Endodermal cell (in vitro differentiated cells): ENCODE data around the gene ZNF507. TPM values are rescaled to one million over a fixed set of nuclear protein-coding genes. Genes with fewer than 3 reads are reported as not detected.
"Not testable (repeated sequence)": the region's sequence is repeated elsewhere in the genome, so short reads cannot be mapped to it uniquely, and the experiment has no call there.

Experiments
- DNase-seq: peaks from one replicate; pipeline ENCODE4 v3.0.0-alpha.2; 2017
- H3K27ac ChIP-seq: 2 replicates; pipeline ENCODE4 v1.5.1; 2013; ENCODE audit warnings: mild to moderate bottlenecking, low read depth, low read length, moderate library complexity
- H3K27me3 ChIP-seq: 2 replicates; pipeline ENCODE4 v1.6.1; 2013; ENCODE audit warnings: mild to moderate bottlenecking, low read length, moderate library complexity; ENCODE audit not compliant: insufficient read depth, control insufficient read depth, poor library complexity, severe bottlenecking
- H3K36me3 ChIP-seq: 2 replicates; pipeline ENCODE4 v1.7.0; 2013; ENCODE audit warnings: mild to moderate bottlenecking, low read length, moderate library complexity; ENCODE audit not compliant: control insufficient read depth, insufficient read depth
- H3K4me1 ChIP-seq: one replicate; pipeline ENCODE4 v1.7.0; 2013; ENCODE audit warnings: low read length; ENCODE audit not compliant: control insufficient read depth, insufficient read depth
- H3K4me3 ChIP-seq: 2 replicates; pipeline ENCODE4 v1.5.1; 2013; ENCODE audit warnings: mild to moderate bottlenecking, low read length, moderate library complexity
- H3K9ac ChIP-seq: 2 replicates; pipeline ENCODE4 v1.6.1; 2013; ENCODE audit warnings: mild to moderate bottlenecking, low read length, moderate library complexity; ENCODE audit not compliant: poor library complexity, severe bottlenecking; ENCODE audit errors: extremely low read depth
- H3K9me3 ChIP-seq: 2 replicates; pipeline ENCODE4 v1.6.1; 2013; ENCODE audit warnings: mild to moderate bottlenecking, low read length, moderate library complexity; ENCODE audit not compliant: control insufficient read depth
- H3K27ac Mint-ChIP-seq: 2 replicates; pipeline ENCODE4 v1.8.0; 2020; ENCODE audit warnings: mixed read lengths
- H3K27me3 Mint-ChIP-seq: 2 replicates; pipeline ENCODE4 v1.8.0; 2021; ENCODE audit warnings: mild to moderate bottlenecking, mixed read lengths; ENCODE audit not compliant: insufficient read depth
- H3K36me3 Mint-ChIP-seq: 2 replicates; pipeline ENCODE4 v1.8.0; 2020; ENCODE audit warnings: low read depth, mixed read lengths
- H3K4me1 Mint-ChIP-seq: 2 replicates; pipeline ENCODE4 v1.8.0; 2020; ENCODE audit warnings: mixed read lengths
- H3K4me3 Mint-ChIP-seq: 2 replicates; pipeline ENCODE4 v1.8.0; 2020; ENCODE audit warnings: mild to moderate bottlenecking, moderate library complexity, mixed read lengths
- H3K9me3 Mint-ChIP-seq: 2 replicates; pipeline ENCODE4 v1.8.0; 2020; ENCODE audit warnings: mild to moderate bottlenecking, mixed read lengths
- WGBS, 2 experiments: methylation state at CpG; one replicate each; pipeline versions ENCODE4 v1.1.5 to v1.1.7; 2013; ENCODE audit warnings: missing lambda C conversion rate in 2 of 2, mixed read lengths in 1 of 2; ENCODE audit not compliant: insufficient coverage in 1 of 2, insufficient read length in 1 of 2; 5-methylcytosine and 5-hydroxymethylcytosine counted together
- total RNA-seq, 2 donors: library from RNA; stranded (reverse); fragmentation: NEBNext Ultra II Directional in 1 of 2; extraction: Animal tissue kit (Norgen Biotek cat#: 25700) in 1 of 2; gene quantifications; 2 replicates in 1 of 2; 3 replicates in 1 of 2; pipeline ENCODE4 v1.2.1, GENCODE V29; 2021
- TF ChIP-seq, protein P1 (sequence below): fragments of 200-600 bp; sonication (generic); conservative IDR thresholded peaks from 2 replicates; pipeline ENCODE4 v1.5.0; 2021; ENCODE audit warnings: antibody characterized with exemption, mild to moderate bottlenecking

The ZNF507 gene
- total RNA-seq, 2 donors from 2014 or later, result 28.0 to 32.5 TPM

DNA sequence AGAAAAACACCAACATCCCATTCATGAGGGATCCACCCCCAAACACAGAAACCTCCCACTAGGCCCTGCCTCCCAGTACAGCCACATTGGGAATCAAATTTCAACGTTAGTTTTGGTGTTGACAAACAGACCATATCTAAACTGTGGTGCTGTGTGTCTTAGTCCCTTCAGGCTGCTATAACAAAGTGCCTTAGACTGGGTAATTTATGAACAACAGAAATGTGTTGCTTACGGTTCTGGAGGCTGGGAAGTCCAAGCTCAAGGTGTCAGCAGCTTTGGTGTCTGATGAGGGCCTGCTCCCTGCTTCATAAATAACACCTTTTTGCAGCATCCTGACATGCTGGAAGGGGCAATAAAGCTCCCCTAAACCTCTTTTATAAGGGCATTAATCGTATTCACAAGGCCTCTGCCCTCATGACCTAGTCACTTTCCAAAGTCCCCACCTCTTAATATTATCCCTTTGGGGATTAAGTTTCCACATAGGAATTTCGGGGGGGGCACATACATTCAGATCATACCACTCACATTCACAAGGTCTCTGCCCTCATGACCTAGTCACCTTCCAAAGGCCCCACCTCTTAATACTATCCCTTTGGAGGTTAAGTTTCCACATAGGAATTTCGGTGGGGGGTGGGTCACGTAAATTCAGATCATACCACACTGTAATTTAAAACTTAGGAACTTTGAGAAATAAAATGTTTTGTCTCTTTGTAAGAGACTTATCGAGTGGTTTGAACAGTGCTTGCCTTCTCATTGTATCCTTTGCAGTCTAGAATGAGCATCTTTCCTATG is 27.5 kb downstream of the ZNF507 start:
- 88 to 96% methylated on average over 3 to 6 of the region's 7 CpGs for WGBS, 2 experiments
- Histone ChIP-seq H3K27me3 (no peaks in the 10 kb centered on the region), H3K9me3 (peaks cover 13% of the 10 kb centered on the region), H3K4me3 (no peak overlapping the region), H3K9ac (no peak overlapping the region), H3K36me3 (peaks cover 58% of the 10 kb centered on the region), H3K4me1 (no peaks in the 10 kb centered on the region), H3K27ac (peak overlapping the region; percentile 18)
- no peaks in the 10 kb centered on the region for H3K27me3 Mint-ChIP-seq
- DNase-seq, result no peak
- TF ChIP-seq, protein P1, sequence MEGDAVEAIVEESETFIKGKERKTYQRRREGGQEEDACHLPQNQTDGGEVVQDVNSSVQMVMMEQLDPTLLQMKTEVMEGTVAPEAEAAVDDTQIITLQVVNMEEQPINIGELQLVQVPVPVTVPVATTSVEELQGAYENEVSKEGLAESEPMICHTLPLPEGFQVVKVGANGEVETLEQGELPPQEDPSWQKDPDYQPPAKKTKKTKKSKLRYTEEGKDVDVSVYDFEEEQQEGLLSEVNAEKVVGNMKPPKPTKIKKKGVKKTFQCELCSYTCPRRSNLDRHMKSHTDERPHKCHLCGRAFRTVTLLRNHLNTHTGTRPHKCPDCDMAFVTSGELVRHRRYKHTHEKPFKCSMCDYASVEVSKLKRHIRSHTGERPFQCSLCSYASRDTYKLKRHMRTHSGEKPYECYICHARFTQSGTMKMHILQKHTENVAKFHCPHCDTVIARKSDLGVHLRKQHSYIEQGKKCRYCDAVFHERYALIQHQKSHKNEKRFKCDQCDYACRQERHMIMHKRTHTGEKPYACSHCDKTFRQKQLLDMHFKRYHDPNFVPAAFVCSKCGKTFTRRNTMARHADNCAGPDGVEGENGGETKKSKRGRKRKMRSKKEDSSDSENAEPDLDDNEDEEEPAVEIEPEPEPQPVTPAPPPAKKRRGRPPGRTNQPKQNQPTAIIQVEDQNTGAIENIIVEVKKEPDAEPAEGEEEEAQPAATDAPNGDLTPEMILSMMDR, result no peak
- H3K36me3 Mint-ChIP-seq, result peaks cover 69% of the 10 kb centered on the region
- H3K4me1 Mint-ChIP-seq, result no peaks in the 10 kb centered on the region
- H3K27ac Mint-ChIP-seq, result no peak overlapping the region
- peaks cover 17% of the 10 kb centered on the region for H3K9me3 Mint-ChIP-seq
- no peak overlapping the region for H3K4me3 Mint-ChIP-seq

DNA sequence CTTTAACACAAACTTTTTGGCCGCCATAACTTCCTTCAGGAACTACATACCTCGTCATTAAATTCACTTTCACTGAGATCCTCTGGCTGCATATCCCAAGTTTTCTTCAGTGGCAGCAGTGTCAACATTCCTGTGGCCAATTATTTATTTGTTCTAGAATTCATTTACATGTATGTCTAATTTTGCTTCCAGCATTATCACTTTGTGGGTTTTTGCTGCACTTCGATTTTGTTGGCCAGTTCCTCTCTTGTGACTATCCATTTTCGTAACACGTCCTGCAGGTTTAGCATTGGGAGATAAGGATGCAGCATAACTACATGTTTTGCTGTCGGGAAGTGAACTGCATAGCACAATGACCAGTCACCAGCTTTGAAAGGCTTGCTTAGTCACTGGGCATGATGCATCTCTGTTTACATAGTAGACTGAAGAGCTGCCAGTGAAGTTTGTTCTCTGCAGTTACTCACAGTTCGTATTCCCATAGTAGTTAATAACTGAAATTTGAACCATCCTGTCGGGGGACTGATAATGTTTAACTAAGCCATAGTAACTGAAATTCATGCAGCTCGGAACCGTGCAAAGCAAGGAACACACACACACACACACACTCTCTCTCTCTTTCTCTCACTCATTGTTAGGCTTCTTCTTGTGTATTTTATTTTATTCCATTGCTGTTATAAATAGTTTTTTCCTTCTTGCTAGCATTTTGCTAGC is 28.3 kb downstream of the ZNF507 start:
- Histone ChIP-seq H3K36me3 (peaks cover 58% of the 10 kb centered on the region), H3K27ac (no peak overlapping the region), H3K4me3 (no peak overlapping the region), H3K9ac (no peak overlapping the region), H3K9me3 (peaks cover 13% of the 10 kb centered on the region), H3K4me1 (no peaks in the 10 kb centered on the region), H3K27me3 (no peaks in the 10 kb centered on the region)
- no peak for DNase-seq
- TF ChIP-seq, protein P1, result no peak
- Mint-ChIP-seq H3K4me1 (no peaks in the 10 kb centered on the region), H3K27ac (peak overlapping the region; percentile 49), H3K36me3 (peaks cover 71% of the 10 kb centered on the region), H3K9me3 (peaks cover 17% of the 10 kb centered on the region), H3K4me3 (no peak overlapping the region), H3K27me3 (no peaks in the 10 kb centered on the region)
- WGBS, 2 experiments, result 92 to 99% methylated on average over 7 to 10 of the region's 10 CpGs

DNA sequence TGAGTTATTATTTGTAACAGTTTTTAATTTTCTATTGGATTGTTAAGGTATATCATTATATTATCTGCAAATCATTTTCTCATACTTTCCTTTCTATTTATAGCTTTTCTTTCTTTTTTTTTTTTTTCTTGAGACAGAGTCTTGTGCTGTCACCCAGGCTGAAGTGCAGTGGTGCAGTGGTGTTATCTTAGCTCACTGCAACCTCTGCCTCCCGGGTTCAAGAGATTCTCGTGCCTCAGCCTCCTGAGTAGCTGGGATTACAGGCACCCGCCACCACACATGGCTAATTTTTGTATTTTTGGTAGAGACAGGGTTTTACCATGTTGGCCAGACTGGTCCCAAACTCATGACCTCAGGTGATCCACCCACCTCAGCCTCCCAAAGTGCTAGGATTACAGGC is 29.0 kb downstream of the ZNF507 start:
- Histone ChIP-seq H3K9me3 (peaks cover 13% of the 10 kb centered on the region), H3K36me3 (peaks cover 54% of the 10 kb centered on the region)
- H3K4me3 Mint-ChIP-seq, H3K27ac ChIP-seq, H3K27me3 ChIP-seq, DNase-seq, H3K4me1 Mint-ChIP-seq, H3K4me1 ChIP-seq, H3K4me3 ChIP-seq, H3K27ac Mint-ChIP-seq, H3K9ac ChIP-seq, H3K27me3 Mint-ChIP-seq: not testable (repeated sequence)
- Mint-ChIP-seq H3K36me3 (peaks cover 73% of the 10 kb centered on the region), H3K9me3 (peaks cover 17% of the 10 kb centered on the region)
- WGBS, 2 experiments, result 88 to 93% methylated on average over 3 of the region's 3 CpGs
